ENCODE measurements around the gene GID8.

Gene GID8

GRCh38 chr20:62979876-62980373, 42.0 kb downstream of the GID8 start:
- no peak overlapping the region for H3K4me2 ChIP-seq
- H3K27me3 ChIP-seq (ENCODE audit: insufficient read depth, low read depth) = peaks cover 95% of the 10 kb centered on the region
- no peak overlapping the region for H2AFZ ChIP-seq (ENCODE audit: low read depth)
- no peaks in the 10 kb centered on the region for H3K79me2 ChIP-seq (ENCODE audit: insufficient read depth, low read depth)
- H4K20me1 ChIP-seq (ENCODE audit: insufficient read depth) = no peaks in the 10 kb centered on the region
- no peak overlapping the region for H3K4me3 ChIP-seq (IDR thresholded peaks at IDR 0.05; ENCODE audit: insufficient read depth, low read depth, low read length)
- peaks cover 18% of the 10 kb centered on the region for H3K4me1 ChIP-seq (ENCODE audit: low read depth, poor library complexity, severe bottlenecking)
- no peak overlapping the region for H3K9ac ChIP-seq
- H3K36me3 ChIP-seq (ENCODE audit: insufficient read depth) = no peaks in the 10 kb centered on the region
- H3K27ac ChIP-seq = no peak overlapping the region
- TF ChIP-seq CTCF (conservative IDR thresholded peaks at IDR 0.05; ENCODE audit: low read depth, low read length) = no peak

- H3K9ac ChIP-seq = no peak overlapping the region
- H3K4me2 ChIP-seq = no peak overlapping the region
- TF ChIP-seq CTCF (conservative IDR thresholded peaks at IDR 0.05; ENCODE audit: low read depth, low read length) = no peak
- no peak overlapping the region for H3K4me3 ChIP-seq (IDR thresholded peaks at IDR 0.05; ENCODE audit: insufficient read depth, low read depth, low read length)
- no peaks in the 10 kb centered on the region for H4K20me1 ChIP-seq (ENCODE audit: insufficient read depth)
- no peaks in the 10 kb centered on the region for H3K79me2 ChIP-seq (ENCODE audit: insufficient read depth, low read depth)
- H2AFZ ChIP-seq (ENCODE audit: low read depth) = no peak overlapping the region
- H3K27ac ChIP-seq = no peak overlapping the region
- peaks cover 23% of the 10 kb centered on the region for H3K4me1 ChIP-seq (ENCODE audit: low read depth, poor library complexity, severe bottlenecking)
- peaks cover 92% of the 10 kb centered on the region for H3K27me3 ChIP-seq (ENCODE audit: insufficient read depth, low read depth)
- H3K36me3 ChIP-seq (ENCODE audit: insufficient read depth) = no peaks in the 10 kb centered on the region
These were observed 42.5 kb downstream of the GID8 start for GRCh38 chr20:62980380-62980960.

GRCh38 chr20:62980970-62981369, 43.0 kb downstream of the GID8 start:
- TF ChIP-seq CTCF (conservative IDR thresholded peaks at IDR 0.05; ENCODE audit: low read depth, low read length) = no peak
- Histone ChIP-seq H3K79me2 (ENCODE audit: insufficient read depth, low read depth) (no peaks in the 10 kb centered on the region), H3K9ac (no peak overlapping the region), H3K4me2 (no peak overlapping the region), H3K4me1 (ENCODE audit: low read depth, poor library complexity, severe bottlenecking) (peaks cover 23% of the 10 kb centered on the region), H4K20me1 (ENCODE audit: insufficient read depth) (no peaks in the 10 kb centered on the region), H3K27me3 (ENCODE audit: insufficient read depth, low read depth) (peaks cover 92% of the 10 kb centered on the region), H3K4me3 (IDR thresholded peaks at IDR 0.05; ENCODE audit: insufficient read depth, low read depth, low read length) (no peak overlapping the region), H2AFZ (ENCODE audit: low read depth) (no peak overlapping the region), H3K27ac (no peak overlapping the region), H3K36me3 (ENCODE audit: insufficient read depth) (no peaks in the 10 kb centered on the region)

- no peaks in the 10 kb centered on the region for H4K20me1 ChIP-seq (ENCODE audit: insufficient read depth)
- H3K4me2 ChIP-seq = no peak overlapping the region
These were observed 44.5 kb downstream of the GID8 start for GRCh38 chr20:62982124-62983075.

More at GRCh38 chr20:62982124-62983075, 44.5 kb downstream of the GID8 start:
- Histone ChIP-seq H3K36me3 (ENCODE audit: insufficient read depth) (no peaks in the 10 kb centered on the region), H3K4me1 (ENCODE audit: low read depth, poor library complexity, severe bottlenecking) (peaks cover 16% of the 10 kb centered on the region), H3K9ac (no peak overlapping the region), H3K4me3 (IDR thresholded peaks at IDR 0.05; ENCODE audit: insufficient read depth, low read depth, low read length) (no peak overlapping the region), H3K79me2 (ENCODE audit: insufficient read depth, low read depth) (no peaks in the 10 kb centered on the region), H2AFZ (ENCODE audit: low read depth) (no peak overlapping the region), H3K27ac (no peak overlapping the region), H3K27me3 (ENCODE audit: insufficient read depth, low read depth) (peaks cover 88% of the 10 kb centered on the region)
- no peak for TF ChIP-seq CTCF (conservative IDR thresholded peaks at IDR 0.05; ENCODE audit: low read depth, low read length)
